Upper lobe of left lung (tissue), 6 donors: Measurements from ENCODE around the gene ACER2. TPM values are rescaled to one million over a fixed set of nuclear protein-coding genes. Genes with fewer than 3 reads are reported as not detected.

ENCODE experiments used
- ATAC-seq, 2 donors: fragments of 200-7000 bp; cut with Tn5 transposase; one replicate each; pipeline ENCODE4 v1.9.1; 2022; ENCODE audit warnings: mild to moderate bottlenecking in 2 of 2, moderate library complexity in 2 of 2; ENCODE audit not compliant: low FRiP score in 2 of 2
- DNase-seq, 2 donors: peaks; one replicate each; pipeline ENCODE4 v3.0.0-alpha.2; 2019 to 2020
- H3K27ac ChIP-seq, 4 donors: fragments of 200-600 bp; sonication (generic); one replicate each; pipeline ENCODE4 v1.5.1; 2016 to 2019
- H3K27me3 ChIP-seq, 4 donors: fragments of 200-600 bp; sonication (generic); one replicate each; pipeline ENCODE4 v1.5.1; 2017 to 2019
- H3K36me3 ChIP-seq, 4 donors: fragments of 200-600 bp; sonication (generic); one replicate each; pipeline ENCODE4 v1.5.1; 2016 to 2019
- H3K4me1 ChIP-seq, 4 donors: fragments of 200-600 bp; sonication (generic); one replicate each; pipeline ENCODE4 v1.5.1; 2018 to 2019
- H3K4me3 ChIP-seq, 4 donors: fragments of 200-600 bp; sonication (generic); one replicate each; pipeline ENCODE4 v1.5.1; 2017 to 2019; ENCODE audit warnings: mild to moderate bottlenecking in 2 of 4, moderate library complexity in 1 of 4
- H3K9me3 ChIP-seq, 4 donors: fragments of 200-600 bp; sonication (generic); one replicate each; pipeline ENCODE4 v1.5.1; 2018 to 2019
- EP300 ChIP-seq, 4 donors: sonication (generic); formaldehyde crosslinking; IDR thresholded peaks; one replicate each; pipeline ENCODE4 v1.5.1; 2017; ENCODE audit warnings: antibody characterized with exemption in 4 of 4, control low read depth in 2 of 4
- POLR2A ChIP-seq, 4 donors: fragments of 450-650 bp; IDR thresholded peaks; one replicate each; pipeline ENCODE4 v1.5.1; 2016 to 2017; ENCODE audit warnings: antibody characterized with exemption in 4 of 4, mild to moderate bottlenecking in 2 of 4
- POLR2AphosphoS5 ChIP-seq, 2 donors: sonication (generic); formaldehyde crosslinking; IDR thresholded peaks; one replicate each; pipeline ENCODE4 v1.5.1; 2017; ENCODE audit warnings: antibody characterized with exemption in 2 of 2
- WGBS, 2 donors: methylation state at CpG; one replicate each; pipeline ENCODE4 v1.1.5; 2017 to 2018; 5-methylcytosine and 5-hydroxymethylcytosine counted together
- total RNA-seq, 6 donors: library from RNA; depleted of rRNA in 4 of 6; stranded (reverse); fragments of >200 nt in 4 of 6; gene quantifications; one replicate each; pipeline versions ENCODE4 v1.1.0 to v1.2.1, GENCODE V29; 2016 to 2021
- TF ChIP-seq, protein P1 (sequence below), 6 experiments: fragments of 450-650 bp in 4 of 6; fragments of 200-600 bp in 2 of 6; sonication (generic) in 2 of 6; IDR thresholded peaks; one replicate each; pipeline ENCODE4 v1.5.1; 2016 to 2019; ENCODE audit warnings: antibody characterized with exemption in 6 of 6
- donor health status: DM: no; HTN: no; CAD: no; lungs with moderate emphysema.
- donor health status: DM: no; HTN: yes; CAD: no; lungs with severe emphysema.

ACER2 gene
- total RNA-seq, 6 donors from 2014 or later = 3.2 to 9.4 (median 4.5) TPM

DNA sequence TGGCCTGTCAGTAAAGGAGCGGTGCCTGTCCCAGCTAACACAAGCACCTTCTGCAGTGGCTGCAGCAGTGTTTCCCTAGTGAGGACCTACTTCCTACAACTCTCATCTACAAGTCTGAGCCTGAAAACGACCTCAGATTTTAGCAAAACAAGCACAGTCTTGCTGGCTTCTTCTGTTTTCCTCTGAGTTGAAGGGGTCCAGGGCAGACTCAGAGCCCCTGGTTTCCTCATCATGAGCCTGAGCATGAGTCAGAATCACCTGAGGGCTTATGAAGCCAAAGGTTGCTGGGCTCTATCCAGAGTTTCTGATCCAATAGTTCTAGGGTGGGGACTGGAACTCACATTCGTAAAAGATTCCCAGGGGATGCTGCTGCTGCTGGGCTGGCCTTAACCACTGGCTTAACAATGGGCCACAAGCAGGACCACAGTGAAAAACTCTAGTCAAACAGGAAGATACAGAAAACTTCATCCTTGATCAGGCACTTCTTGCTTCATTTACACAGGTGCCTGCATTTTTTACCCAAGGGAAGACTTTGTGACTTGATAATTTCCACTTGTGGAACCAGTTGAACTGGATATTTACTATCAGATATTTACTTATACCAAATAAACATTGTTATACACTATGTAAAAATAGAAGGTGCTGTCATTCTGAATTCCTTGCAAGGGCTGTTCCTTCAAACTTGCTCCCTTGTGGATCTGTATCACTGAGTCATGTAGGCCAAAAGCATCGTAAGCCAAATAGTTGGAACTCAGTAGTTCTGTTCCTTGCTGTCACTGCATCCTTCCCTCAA is 4.3 kb upstream of the ACER2 start:
- DNase-seq (no peak), ATAC-seq (no peak)
- no peak overlapping the region for H3K27ac ChIP-seq
- H3K4me1 ChIP-seq = peaks cover 0 to 4% (median under 1%) of the 10 kb centered on the region in 4 donors
- TF ChIP-seq POLR2A (IDR thresholded peaks at IDR 0.05) (no peak), POLR2AphosphoS5 (IDR thresholded peaks at IDR 0.05) (no peak), EP300 (IDR thresholded peaks at IDR 0.05) (no peak)
- TF ChIP-seq, protein P1, sequence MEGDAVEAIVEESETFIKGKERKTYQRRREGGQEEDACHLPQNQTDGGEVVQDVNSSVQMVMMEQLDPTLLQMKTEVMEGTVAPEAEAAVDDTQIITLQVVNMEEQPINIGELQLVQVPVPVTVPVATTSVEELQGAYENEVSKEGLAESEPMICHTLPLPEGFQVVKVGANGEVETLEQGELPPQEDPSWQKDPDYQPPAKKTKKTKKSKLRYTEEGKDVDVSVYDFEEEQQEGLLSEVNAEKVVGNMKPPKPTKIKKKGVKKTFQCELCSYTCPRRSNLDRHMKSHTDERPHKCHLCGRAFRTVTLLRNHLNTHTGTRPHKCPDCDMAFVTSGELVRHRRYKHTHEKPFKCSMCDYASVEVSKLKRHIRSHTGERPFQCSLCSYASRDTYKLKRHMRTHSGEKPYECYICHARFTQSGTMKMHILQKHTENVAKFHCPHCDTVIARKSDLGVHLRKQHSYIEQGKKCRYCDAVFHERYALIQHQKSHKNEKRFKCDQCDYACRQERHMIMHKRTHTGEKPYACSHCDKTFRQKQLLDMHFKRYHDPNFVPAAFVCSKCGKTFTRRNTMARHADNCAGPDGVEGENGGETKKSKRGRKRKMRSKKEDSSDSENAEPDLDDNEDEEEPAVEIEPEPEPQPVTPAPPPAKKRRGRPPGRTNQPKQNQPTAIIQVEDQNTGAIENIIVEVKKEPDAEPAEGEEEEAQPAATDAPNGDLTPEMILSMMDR (IDR thresholded peaks at IDR 0.05) = no peak
- H3K4me3 ChIP-seq = no peak overlapping the region
- H3K36me3 ChIP-seq = no peaks in the 10 kb centered on the region
- peaks cover 0 to 5% (median 0%) of the 10 kb centered on the region in 4 donors for H3K9me3 ChIP-seq
- no peaks in the 10 kb centered on the region for H3K27me3 ChIP-seq
- WGBS, 2 donors = 68 to 76% methylated on average over 4 of the region's 4 CpGs

GRCh38 chr9:19405771-19406170 is 3.0 kb upstream of the ACER2 start:
- TF ChIP-seq EP300 (IDR thresholded peaks at IDR 0.05) (no peak), POLR2AphosphoS5 (IDR thresholded peaks at IDR 0.05) (no peak), POLR2A (IDR thresholded peaks at IDR 0.05) (no peak)
- TF ChIP-seq, protein P1 (IDR thresholded peaks at IDR 0.05) = no peak
- WGBS, 2 donors = 94 to 95% methylated on average over 1 of the region's 1 CpG
- peaks cover 0 to 5% (median 0%) of the 10 kb centered on the region in 4 donors for H3K9me3 ChIP-seq
- ATAC-seq (no peak), DNase-seq (no peak)
- no peak overlapping the region for H3K4me3 ChIP-seq
- H3K36me3 ChIP-seq = no peaks in the 10 kb centered on the region
- H3K27me3 ChIP-seq = no peaks in the 10 kb centered on the region
- no peak overlapping the region for H3K27ac ChIP-seq
- peaks cover 4 to 13% (median 8%) of the 10 kb centered on the region in 4 donors for H3K4me1 ChIP-seq

GRCh38 chr9:19408316-19408692 is 505 bp upstream of the ACER2 start:
- Histone ChIP-seq H3K27me3 (no peaks in the 10 kb centered on the region), H3K27ac (peak overlapping the region; percentile 62 to 87 (median 74)), H3K9me3 (peaks cover 0 to 3% (median 0%) of the 10 kb centered on the region in 4 donors), H3K4me1 (peaks cover 4 to 13% (median 8%) of the 10 kb centered on the region in 4 donors), H3K4me3 (peak overlapping the region; percentile 61 to 90 (median 74)), H3K36me3 (no peaks in the 10 kb centered on the region)
- 0 to 9% methylated on average over 19 to 20 of the region's 20 CpGs for WGBS, 2 donors
- peak; percentile 41 to 62 for ATAC-seq
- peak in 1 of 2 donors; percentile 30 for DNase-seq
- TF ChIP-seq EP300 (IDR thresholded peaks at IDR 0.05) (no peak), POLR2AphosphoS5 (IDR thresholded peaks at IDR 0.05) (no peak), POLR2A (IDR thresholded peaks at IDR 0.05) (no peak)
- TF ChIP-seq, protein P1 (IDR thresholded peaks at IDR 0.05) = no peak

- TF ChIP-seq POLR2A (IDR thresholded peaks at IDR 0.05) (no peak), EP300 (IDR thresholded peaks at IDR 0.05) (no peak), POLR2AphosphoS5 (IDR thresholded peaks at IDR 0.05) (no peak)
- TF ChIP-seq, protein P1 (IDR thresholded peaks at IDR 0.05) = no peak
- H3K4me3 ChIP-seq = peak overlapping the region; percentile 61 to 90 (median 74)
- H3K36me3 ChIP-seq = no peaks in the 10 kb centered on the region
- ATAC-seq = peak; percentile 2 to 19
- no peaks in the 10 kb centered on the region for H3K9me3 ChIP-seq
- no peaks in the 10 kb centered on the region for H3K27me3 ChIP-seq
- peaks cover 4 to 13% (median 8%) of the 10 kb centered on the region in 4 donors for H3K4me1 ChIP-seq
- peak in 1 of 2 donors; percentile 61 for DNase-seq
- H3K27ac ChIP-seq = peak overlapping the region in 3 of 4 donors; percentile 62 to 87 (median 81)
- 2 to 3% methylated on average over 13 to 17 of the region's 17 CpGs for WGBS, 2 donors
Measured at GRCh38 chr9:19409401-19410194, 789 bp downstream of the ACER2 start.
